Measurements from ENCODE around the gene SLBP.
"Not testable (repeated sequence)": the region's sequence is repeated elsewhere in the genome, so short reads cannot be mapped to it uniquely, and the experiment has no call there.

SLBP gene

DNA sequence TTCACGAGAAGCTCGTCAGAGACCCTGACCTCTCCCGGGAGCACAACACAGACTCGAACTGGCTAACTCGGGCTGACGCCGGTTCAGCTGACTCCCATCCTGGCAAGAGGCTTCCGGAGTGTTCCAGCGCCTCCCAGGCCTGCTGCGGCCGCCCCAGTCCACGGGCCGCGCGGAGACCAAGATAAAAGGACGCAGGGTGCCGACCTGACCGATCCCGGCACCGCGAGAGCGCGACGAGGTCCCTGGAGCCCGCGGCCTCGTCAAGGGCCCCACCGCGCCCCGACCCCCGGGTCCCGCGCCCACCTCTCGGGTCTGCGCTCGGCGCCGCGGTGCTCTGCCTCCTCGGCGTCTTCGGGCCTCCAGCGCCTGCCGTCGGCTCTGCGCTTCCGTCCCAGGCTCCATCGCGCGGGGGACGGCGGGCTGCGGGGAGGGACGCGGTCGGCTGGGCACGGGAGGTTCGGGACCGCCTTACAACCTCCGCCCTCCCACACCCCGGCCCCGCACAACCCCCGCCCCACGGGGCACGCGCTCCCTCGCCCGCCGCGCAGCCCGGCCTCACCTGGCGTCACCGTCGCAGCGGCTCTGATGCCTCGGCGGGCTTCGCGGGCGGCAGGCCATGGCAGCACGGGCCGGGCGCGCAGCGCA is 426 bp downstream of the SLBP start:
- peak overlapping the region; percentile 74 for H3K4me3 ChIP-seq (replicated peaks; ENCODE audit: low read depth, low read length)
- DNase-seq (ENCODE audit: low read depth), result peak; percentile 63
- TF ChIP-seq, protein P1, sequence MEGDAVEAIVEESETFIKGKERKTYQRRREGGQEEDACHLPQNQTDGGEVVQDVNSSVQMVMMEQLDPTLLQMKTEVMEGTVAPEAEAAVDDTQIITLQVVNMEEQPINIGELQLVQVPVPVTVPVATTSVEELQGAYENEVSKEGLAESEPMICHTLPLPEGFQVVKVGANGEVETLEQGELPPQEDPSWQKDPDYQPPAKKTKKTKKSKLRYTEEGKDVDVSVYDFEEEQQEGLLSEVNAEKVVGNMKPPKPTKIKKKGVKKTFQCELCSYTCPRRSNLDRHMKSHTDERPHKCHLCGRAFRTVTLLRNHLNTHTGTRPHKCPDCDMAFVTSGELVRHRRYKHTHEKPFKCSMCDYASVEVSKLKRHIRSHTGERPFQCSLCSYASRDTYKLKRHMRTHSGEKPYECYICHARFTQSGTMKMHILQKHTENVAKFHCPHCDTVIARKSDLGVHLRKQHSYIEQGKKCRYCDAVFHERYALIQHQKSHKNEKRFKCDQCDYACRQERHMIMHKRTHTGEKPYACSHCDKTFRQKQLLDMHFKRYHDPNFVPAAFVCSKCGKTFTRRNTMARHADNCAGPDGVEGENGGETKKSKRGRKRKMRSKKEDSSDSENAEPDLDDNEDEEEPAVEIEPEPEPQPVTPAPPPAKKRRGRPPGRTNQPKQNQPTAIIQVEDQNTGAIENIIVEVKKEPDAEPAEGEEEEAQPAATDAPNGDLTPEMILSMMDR (IDR thresholded peaks at IDR 0.05; ENCODE audit: low read length, missing control alignments), result no peak

DNA sequence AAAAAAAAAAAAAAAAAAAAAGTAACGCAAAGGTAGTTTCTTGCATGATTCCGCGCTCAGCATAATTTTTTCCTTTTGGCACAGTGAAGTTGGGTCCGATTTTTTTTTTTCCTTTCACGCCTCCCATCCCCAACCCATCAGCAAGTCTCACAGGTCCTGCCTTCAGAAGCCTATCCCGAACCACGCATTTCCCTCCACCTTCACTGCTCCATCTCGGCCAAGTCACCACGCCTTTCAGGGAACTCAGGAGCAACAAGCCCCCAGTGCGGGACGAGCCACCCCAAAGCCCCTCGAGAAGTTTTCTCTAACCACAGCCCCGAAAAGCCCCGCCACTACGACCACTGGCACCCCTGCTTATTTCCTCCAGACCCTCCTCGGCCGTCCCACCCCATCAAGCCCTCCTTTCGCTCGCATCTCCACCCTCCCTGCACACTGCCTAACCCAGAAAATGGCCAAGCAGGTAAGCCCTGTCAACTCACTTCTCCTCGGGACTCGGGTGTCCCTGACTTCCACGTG is 1.0 kb downstream of the SLBP start:
- TF ChIP-seq, protein P1 (IDR thresholded peaks at IDR 0.05; ENCODE audit: low read length, missing control alignments), result no peak
- no peak for DNase-seq (ENCODE audit: low read depth)
- H3K4me3 ChIP-seq (replicated peaks; ENCODE audit: low read depth, low read length), result peak overlapping the region; percentile 74

DNA sequence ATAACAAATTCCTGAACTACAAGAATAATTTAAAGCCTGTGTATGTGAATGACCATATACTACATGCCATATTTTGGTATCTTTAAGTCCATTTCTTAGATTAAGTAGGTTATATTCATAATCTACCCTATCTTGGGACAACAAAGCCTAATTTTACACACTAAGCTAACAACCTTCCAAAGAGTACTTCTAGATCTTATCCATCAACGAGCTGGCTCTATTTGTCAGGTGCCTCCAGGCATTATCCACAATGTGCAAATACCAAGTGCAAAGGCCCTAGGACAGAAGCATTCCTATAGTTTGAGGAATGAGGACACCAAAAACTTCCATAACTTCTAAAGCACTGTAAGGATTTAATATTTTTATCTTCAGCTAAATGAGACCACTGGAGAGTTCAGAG is 3.5 kb downstream of the SLBP start:
- DNase-seq (ENCODE audit: low read depth), result no peak
- H3K4me3 ChIP-seq (replicated peaks; ENCODE audit: low read depth, low read length), result no peak overlapping the region
- TF ChIP-seq, protein P1 (IDR thresholded peaks at IDR 0.05; ENCODE audit: low read length, missing control alignments), result no peak

DNA sequence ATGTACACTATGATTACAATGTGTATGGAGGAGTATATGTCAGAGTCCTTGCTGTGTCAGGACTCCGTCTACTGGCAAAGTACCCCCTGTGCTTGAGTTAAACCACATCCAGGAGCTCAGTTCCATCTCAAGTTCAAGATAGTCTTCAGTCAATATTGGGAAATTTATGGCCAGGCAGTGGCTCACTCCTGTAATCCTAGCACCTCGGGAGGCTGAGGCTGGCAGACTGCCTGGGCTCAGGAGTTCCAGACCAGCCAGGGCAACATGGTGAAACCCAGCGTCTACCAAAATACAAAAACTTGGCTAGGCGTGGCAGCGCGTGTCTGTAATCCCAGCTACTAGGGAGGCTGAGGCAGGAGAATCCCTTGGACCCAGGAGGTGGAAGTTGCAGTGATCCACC is 5.8 kb downstream of the SLBP start:
- no peak overlapping the region for H3K4me3 ChIP-seq (replicated peaks; ENCODE audit: low read depth, low read length)
- no peak for DNase-seq (ENCODE audit: low read depth)
- TF ChIP-seq, protein P1 (IDR thresholded peaks at IDR 0.05; ENCODE audit: low read length, missing control alignments), result no peak

DNA sequence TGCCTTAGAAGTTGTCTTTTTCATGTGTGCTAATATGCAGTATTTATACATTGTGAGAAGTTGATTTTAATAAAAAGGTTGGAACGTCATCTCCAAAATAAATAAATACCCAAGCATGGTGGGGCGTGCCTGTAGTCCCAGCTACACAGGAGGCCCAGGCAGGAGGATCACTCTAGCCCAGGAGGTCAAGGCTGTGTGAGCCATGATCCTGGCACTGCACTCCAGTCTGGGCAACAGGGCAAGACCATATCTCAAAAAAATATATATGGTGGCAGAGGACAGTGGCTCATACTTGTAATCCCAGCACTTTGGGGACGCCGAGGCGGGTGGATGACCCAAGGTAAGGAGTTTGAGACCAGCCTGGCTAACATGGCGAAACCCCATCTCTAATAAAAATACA is 6.4 kb downstream of the SLBP start:
- DNase-seq (ENCODE audit: low read depth), result no peak
- TF ChIP-seq, protein P1 (IDR thresholded peaks at IDR 0.05; ENCODE audit: low read length, missing control alignments), result no peak
- no peak overlapping the region for H3K4me3 ChIP-seq (replicated peaks; ENCODE audit: low read depth, low read length)

DNA sequence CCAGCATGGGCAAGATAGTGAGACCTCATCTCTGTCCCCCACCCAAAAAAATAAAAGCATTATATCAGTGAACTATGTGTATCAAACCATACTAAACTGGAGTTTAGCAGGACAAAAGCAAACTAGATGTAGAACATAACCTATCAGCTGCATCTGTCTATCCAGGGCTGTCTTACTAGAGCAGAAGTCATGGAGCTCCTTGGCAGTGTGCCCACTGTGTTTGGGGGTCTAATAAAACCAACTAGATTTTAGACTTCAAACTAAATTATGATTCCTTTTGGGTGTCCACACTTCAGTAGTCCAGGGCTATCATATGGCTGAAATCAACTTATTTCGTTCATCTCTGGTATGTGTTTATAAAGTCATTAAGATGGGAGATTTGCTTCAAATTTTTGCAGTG is 8.3 kb downstream of the SLBP start:
- no peak overlapping the region for H3K4me3 ChIP-seq (replicated peaks; ENCODE audit: low read depth, low read length)
- TF ChIP-seq, protein P1 (IDR thresholded peaks at IDR 0.05; ENCODE audit: low read length, missing control alignments), result no peak
- no peak for DNase-seq (ENCODE audit: low read depth)

DNA sequence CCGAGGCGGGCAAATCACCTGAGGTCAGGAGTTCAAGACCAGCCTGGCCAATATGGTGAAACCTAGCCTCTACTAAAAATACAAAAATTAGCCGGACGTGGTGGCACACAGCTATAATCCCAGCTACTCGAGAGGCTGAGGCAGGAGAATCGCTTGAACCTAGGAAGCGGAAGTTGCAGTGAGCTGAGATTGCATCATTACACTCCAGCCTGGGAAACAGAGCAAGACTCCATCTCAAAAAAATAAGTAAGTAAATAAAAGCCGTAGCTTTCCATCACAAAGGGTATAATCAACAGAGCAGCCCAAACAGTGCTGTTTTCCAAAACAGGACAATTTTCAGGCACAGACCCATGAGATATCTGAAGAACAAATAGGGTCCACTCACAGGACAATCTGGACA is 10.4 kb downstream of the SLBP start:
- DNase-seq (ENCODE audit: low read depth); H3K4me3 ChIP-seq (replicated peaks; ENCODE audit: low read depth, low read length): not testable (repeated sequence)

Data from fibroblast of pulmonary artery (primary cell).